CD4-positive, CD25-positive, alpha-beta regulatory T cell (primary cell): ENCODE data around the gene ME3. TPM values are rescaled to one million over a fixed set of nuclear protein-coding genes. Genes with fewer than 3 reads are reported as not detected.
A peak's percentile ranks its signal among the peaks of the same experiment; 100 is the strongest.
"Not testable (repeated sequence)": the region's sequence is repeated elsewhere in the genome, so short reads cannot be mapped to it uniquely, and the experiment has no call there.

Source experiments
- ATAC-seq, 2 donors: fragments of 150-1000 bp; cut with Tn5 transposase; one replicate each; pipeline ENCODE4 v1.10.0; 2021; ENCODE audit warnings: low read depth in 2 of 2, moderate number of reproducible peaks in 2 of 2, moderate library complexity in 1 of 2
- DNase-seq, 3 donors: peaks; one replicate each; pipeline versions ENCODE4 v3.0.0 to v3.0.0-alpha.2; 2012 to 2022; ENCODE audit warnings: mixed read lengths in 1 of 3
- H3K27ac ChIP-seq: one replicate; pipeline ENCODE4 v1.7.0; 2013; ENCODE audit warnings: mild to moderate bottlenecking, low read length; ENCODE audit not compliant: insufficient read depth, poor library complexity, severe bottlenecking
- H3K27me3 ChIP-seq: one replicate; pipeline ENCODE4 v1.7.0; 2013; ENCODE audit warnings: low read length; ENCODE audit not compliant: control insufficient read depth, insufficient read depth
- H3K36me3 ChIP-seq: one replicate; pipeline ENCODE4 v1.7.0; 2013; ENCODE audit warnings: mild to moderate bottlenecking, low read length, moderate library complexity; ENCODE audit not compliant: control insufficient read depth, insufficient read depth
- H3K4me1 ChIP-seq: 2 replicates; pipeline ENCODE4 v1.7.0; 2013; ENCODE audit warnings: mild to moderate bottlenecking, low read length; ENCODE audit not compliant: insufficient read depth, control insufficient read depth, poor library complexity, severe bottlenecking
- H3K4me3 ChIP-seq: one replicate; pipeline ENCODE4 v1.7.0; 2013; ENCODE audit warnings: low read depth, mild to moderate bottlenecking, low read length, moderate library complexity
- H3K9me3 ChIP-seq, 2 experiments: 1 replicate in 1 of 2; 2 replicates in 1 of 2; pipeline ENCODE4 v1.7.0; 2013; ENCODE audit warnings: low read length in 2 of 2, mild to moderate bottlenecking in 1 of 2, moderate library complexity in 1 of 2; ENCODE audit not compliant: control insufficient read depth in 2 of 2
- H3K27ac Mint-ChIP-seq, 3 donors: one replicate each; pipeline ENCODE4 v1.8.0; 2020 to 2022; ENCODE audit warnings: mild to moderate bottlenecking in 3 of 3, mixed read lengths in 3 of 3, moderate library complexity in 2 of 3
- H3K27me3 Mint-ChIP-seq: one replicate; pipeline ENCODE4 v1.8.0; 2022; ENCODE audit warnings: mild to moderate bottlenecking, mixed read lengths
- H3K36me3 Mint-ChIP-seq: one replicate; pipeline ENCODE4 v1.8.0; 2020; ENCODE audit warnings: mixed read lengths
- H3K4me1 Mint-ChIP-seq, 4 donors: one replicate each; pipeline ENCODE4 v1.8.0; 2020 to 2022; ENCODE audit warnings: mixed read lengths in 4 of 4, mild to moderate bottlenecking in 1 of 4
- H3K4me3 Mint-ChIP-seq, 4 donors: one replicate each; pipeline ENCODE4 v1.8.0; 2020 to 2022; ENCODE audit warnings: mild to moderate bottlenecking in 4 of 4, mixed read lengths in 4 of 4, moderate library complexity in 3 of 4
- H3K9me3 Mint-ChIP-seq, 7 donors: one replicate each; pipeline ENCODE4 v1.8.0; 2020 to 2022; ENCODE audit warnings: mixed read lengths in 7 of 7, mild to moderate bottlenecking in 3 of 7, moderate library complexity in 2 of 7
- polyA plus RNA-seq, 4 donors: library from polyadenylated mRNA; unstranded; fragments of 300-500 nt; fragmentation: Illumina TruSeq; gene quantifications; one replicate each; pipeline ENCODE4 v1.2.3, GENCODE V29; 2021
- total RNA-seq: library from RNA; stranded (reverse); gene quantifications from one replicate; pipeline ENCODE4 v1.2.3, GENCODE V29; 2022

ME3 gene
- total and polyA plus RNA-seq, 5 donors from 2014 or later: 0.18 to 1.4 (median 0.38) TPM; not detected in 2

- H3K4me1 Mint-ChIP-seq: no peaks in the 10 kb centered on the region
- no peak overlapping the region for H3K27ac Mint-ChIP-seq
- Histone ChIP-seq H3K27me3 (no peaks in the 10 kb centered on the region), H3K36me3 (no peaks in the 10 kb centered on the region), H3K9me3 (no peaks in the 10 kb centered on the region), H3K27ac (no peak overlapping the region), H3K4me1 (no peaks in the 10 kb centered on the region), H3K4me3 (no peak overlapping the region)
- DNase-seq (no peak), ATAC-seq (no peak)
- H3K4me3 Mint-ChIP-seq: no peak overlapping the region
- peaks cover 0 to 22% (median 4%) of the 10 kb centered on the region in 7 donors for H3K9me3 Mint-ChIP-seq
- no peaks in the 10 kb centered on the region for H3K27me3 Mint-ChIP-seq
- H3K36me3 Mint-ChIP-seq: peaks cover 3% of the 10 kb centered on the region
Measured at GRCh38 chr11:86524620-86525352, 147.6 kb downstream of the ME3 start.

- H3K27me3 ChIP-seq: no peaks in the 10 kb centered on the region
- no peak overlapping the region for H3K27ac ChIP-seq
- peaks cover 0 to 20% (median 4%) of the 10 kb centered on the region in 7 donors for H3K9me3 Mint-ChIP-seq
- H3K9me3 ChIP-seq: no peaks in the 10 kb centered on the region
- H3K36me3 Mint-ChIP-seq: peaks cover 3% of the 10 kb centered on the region
- no peaks in the 10 kb centered on the region for H3K27me3 Mint-ChIP-seq
- no peak overlapping the region for H3K4me3 ChIP-seq
- no peaks in the 10 kb centered on the region for H3K4me1 Mint-ChIP-seq
- peak overlapping the region in 1 of 4 donors; percentile 32 for H3K4me3 Mint-ChIP-seq
- H3K27ac Mint-ChIP-seq: no peak overlapping the region
- no peak for DNase-seq
- H3K36me3 ChIP-seq: no peaks in the 10 kb centered on the region
- ATAC-seq: no peak
- no peaks in the 10 kb centered on the region for H3K4me1 ChIP-seq
Measured at GRCh38 chr11:86523738-86524619, 148.4 kb downstream of the ME3 start.

GRCh38 chr11:86522512-86522911, 149.9 kb downstream of the ME3 start:
- not testable (repeated sequence) for H3K36me3 ChIP-seq, H3K4me3 ChIP-seq, H3K9me3 ChIP-seq, H3K27ac ChIP-seq, H3K27me3 ChIP-seq, H3K36me3 Mint-ChIP-seq, H3K4me1 Mint-ChIP-seq, H3K27ac Mint-ChIP-seq, ATAC-seq, H3K4me3 Mint-ChIP-seq, DNase-seq, H3K4me1 ChIP-seq, H3K27me3 Mint-ChIP-seq, H3K9me3 Mint-ChIP-seq

- Mint-ChIP-seq H3K27ac (no peak overlapping the region), H3K4me3 (no peak overlapping the region), H3K36me3 (peaks cover 3% of the 10 kb centered on the region), H3K27me3 (peaks cover 7% of the 10 kb centered on the region), H3K9me3 (peaks cover 0 to 4% (median 0%) of the 10 kb centered on the region in 7 donors), H3K4me1 (no peaks in the 10 kb centered on the region)
- no peak for ATAC-seq
- DNase-seq: no peak
- H3K27ac ChIP-seq: no peak overlapping the region
- no peaks in the 10 kb centered on the region for H3K4me1 ChIP-seq
- no peaks in the 10 kb centered on the region for H3K27me3 ChIP-seq
- H3K4me3 ChIP-seq: no peak overlapping the region
- H3K36me3 ChIP-seq: no peaks in the 10 kb centered on the region
- H3K9me3 ChIP-seq: no peaks in the 10 kb centered on the region
Measured at GRCh38 chr11:86519064-86519911, 153.1 kb downstream of the ME3 start.

GRCh38 chr11:86518211-86518610, 154.2 kb downstream of the ME3 start:
- Mint-ChIP-seq H3K27me3 (peaks cover 7% of the 10 kb centered on the region), H3K9me3 (peaks cover 0 to 4% (median 0%) of the 10 kb centered on the region in 7 donors)
- H3K4me3 ChIP-seq: no peak overlapping the region

GRCh38 chr11:86517557-86517956, 154.9 kb downstream of the ME3 start:
- no peak overlapping the region for H3K4me3 ChIP-seq
- H3K4me1 ChIP-seq: no peaks in the 10 kb centered on the region
- H3K27ac ChIP-seq: no peak overlapping the region
- Mint-ChIP-seq H3K27me3 (peaks cover 7% of the 10 kb centered on the region), H3K4me1 (no peaks in the 10 kb centered on the region), H3K4me3 (no peak overlapping the region), H3K9me3 (peaks cover 0 to 3% (median 0%) of the 10 kb centered on the region in 7 donors), H3K27ac (no peak overlapping the region), H3K36me3 (peaks cover 3% of the 10 kb centered on the region)
- H3K9me3 ChIP-seq: no peaks in the 10 kb centered on the region
- ATAC-seq (no peak), DNase-seq (no peak)
- no peaks in the 10 kb centered on the region for H3K36me3 ChIP-seq
- H3K27me3 ChIP-seq: peaks cover 2% of the 10 kb centered on the region

More at GRCh38 chr11:86518211-86518610, 154.2 kb downstream of the ME3 start:
- H3K36me3 ChIP-seq: no peaks in the 10 kb centered on the region
- no peak for DNase-seq
- H3K9me3 ChIP-seq: no peaks in the 10 kb centered on the region
- H3K4me3 Mint-ChIP-seq: no peak overlapping the region
- peaks cover 3% of the 10 kb centered on the region for H3K36me3 Mint-ChIP-seq
- no peak overlapping the region for H3K27ac ChIP-seq
- peaks cover 2% of the 10 kb centered on the region for H3K27me3 ChIP-seq
- no peak overlapping the region for H3K27ac Mint-ChIP-seq
- H3K4me1 Mint-ChIP-seq: no peaks in the 10 kb centered on the region
- no peak for ATAC-seq
- H3K4me1 ChIP-seq: no peaks in the 10 kb centered on the region

- Histone ChIP-seq H3K27me3 (peaks cover 2% of the 10 kb centered on the region), H3K4me1 (no peaks in the 10 kb centered on the region), H3K27ac (no peak overlapping the region), H3K36me3 (no peaks in the 10 kb centered on the region), H3K9me3 (no peaks in the 10 kb centered on the region), H3K4me3 (no peak overlapping the region)
- no peak overlapping the region for H3K4me3 Mint-ChIP-seq
- DNase-seq (no peak), ATAC-seq (no peak)
- H3K9me3 Mint-ChIP-seq: no peaks in the 10 kb centered on the region
- H3K36me3 Mint-ChIP-seq: no peaks in the 10 kb centered on the region
- no peak overlapping the region for H3K27ac Mint-ChIP-seq
- H3K4me1 Mint-ChIP-seq: no peaks in the 10 kb centered on the region
- peaks cover 7% of the 10 kb centered on the region for H3K27me3 Mint-ChIP-seq
Measured at GRCh38 chr11:86515297-86516094, 156.9 kb downstream of the ME3 start.
